SJSA1 (cell line): Measurements from ENCODE around the gene RHBDF2. TPM values are rescaled to one million over a fixed set of nuclear protein-coding genes. Genes with fewer than 3 reads are reported as not detected.

ENCODE experiments used
- DNase-seq, 2 experiments: peaks; one replicate each; pipeline ENCODE4 v3.0.0-alpha.2; 2015 to 2020; ENCODE audit warnings: low spot score in 2 of 2, low read depth in 1 of 2
- H3K27ac ChIP-seq: fragments of 250-450 bp; sonication (Bioruptor Pico); 2 replicates; pipeline ENCODE4 v1.5.1; 2020; ENCODE audit warnings: mild to moderate bottlenecking, moderate library complexity
- H3K27me3 ChIP-seq: fragments of 250-450 bp; sonication (Bioruptor Pico); replicated peaks from 2 replicates; pipeline ENCODE4 v1.5.1; 2020; ENCODE audit warnings: mild to moderate bottlenecking, moderate library complexity
- H3K36me3 ChIP-seq: fragments of 250-450 bp; sonication (Bioruptor Pico); 2 replicates; pipeline ENCODE4 v1.5.1; 2020; ENCODE audit warnings: mild to moderate bottlenecking
- H3K4me1 ChIP-seq: fragments of 250-450 bp; sonication (Bioruptor Pico); replicated peaks from 2 replicates; pipeline ENCODE4 v1.6.1; 2021; ENCODE audit warnings: mild to moderate bottlenecking
- H3K4me3 ChIP-seq: fragments of 250-450 bp; sonication (Bioruptor Pico); 2 replicates; pipeline ENCODE4 v1.5.1; 2020; ENCODE audit warnings: mild to moderate bottlenecking
- H3K9me3 ChIP-seq: fragments of 250-450 bp; sonication (Bioruptor Pico); replicated peaks from 2 replicates; pipeline ENCODE4 v1.5.1; 2020; ENCODE audit warnings: mild to moderate bottlenecking
- total RNA-seq: library from RNA; depleted of rRNA; stranded (reverse); fragments of >200 nt; shearing (Covaris generic); gene quantifications from 2 replicates; pipeline ENCODE4 v1.2.3, GENCODE V29; 2014; rRNA removed

The RHBDF2 gene
- total RNA-seq, 1 experiment from 2014 or later, result 5.8 TPM

DNA sequence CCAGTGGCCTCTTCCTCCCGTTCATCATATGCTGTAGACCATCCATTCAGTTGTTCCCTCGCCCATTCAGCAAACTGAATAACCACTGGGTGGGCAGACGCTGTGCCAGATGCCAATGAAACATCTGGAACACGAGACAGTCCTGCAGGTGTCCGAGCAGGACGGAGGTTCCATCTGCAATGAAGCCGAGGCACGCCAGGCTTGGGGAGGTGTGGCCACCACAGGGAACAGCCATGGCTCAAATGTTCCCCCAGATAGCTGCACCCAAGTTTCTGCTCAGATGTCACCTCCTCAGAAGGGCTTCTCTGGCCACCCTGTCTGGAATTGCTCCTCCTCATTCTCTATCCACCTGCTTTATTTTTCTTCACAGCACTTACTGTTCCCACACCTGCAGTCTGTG lies 78.8 kb downstream of the RHBDF2 start:
- Histone ChIP-seq H3K9me3 (no peaks in the 10 kb centered on the region), H3K36me3 (peaks cover 7% of the 10 kb centered on the region), H3K4me3 (no peak overlapping the region), H3K4me1 (peaks cover 9% of the 10 kb centered on the region), H3K27me3 (no peaks in the 10 kb centered on the region), H3K27ac (no peak overlapping the region)
- no peak for DNase-seq

DNA sequence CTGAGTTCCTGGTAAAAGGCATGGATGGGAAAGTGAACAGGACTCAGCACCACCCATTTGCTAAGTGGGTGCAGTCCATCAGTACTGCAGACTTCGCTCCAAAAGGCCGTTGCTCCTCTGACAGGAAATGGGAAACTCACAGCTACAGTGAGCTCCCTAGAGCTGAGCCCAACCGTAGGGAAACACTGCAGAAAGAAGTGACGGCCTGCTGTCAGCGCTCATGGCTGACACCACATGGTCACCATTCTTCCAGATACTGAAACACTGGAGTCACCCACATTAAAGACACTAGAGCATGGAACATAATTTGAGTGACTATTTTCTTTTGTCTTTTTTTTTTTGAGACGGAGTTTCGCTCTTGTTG lies 80.2 kb downstream of the RHBDF2 start:
- no peak overlapping the region for H3K27ac ChIP-seq
- H3K4me1 ChIP-seq, result 0 out of 2 replicates have a peak, but pooled peaks cover 5% of the 10 kb centered on the region
- H3K27me3 ChIP-seq, result no peaks in the 10 kb centered on the region
- no peak for DNase-seq
- peaks cover 8% of the 10 kb centered on the region for H3K36me3 ChIP-seq
- H3K4me3 ChIP-seq, result no peak overlapping the region
- H3K9me3 ChIP-seq, result no peaks in the 10 kb centered on the region

Other genes with a start within 250 kb of the RHBDF2 start
- gene UBALD2, start 236.1 kb downstream of the RHBDF2 start, total RNA-seq, result 7.6 and 13.7 TPM in 2 replicates
- 2.0 and 4.7 TPM in 2 replicates for gene QRICH2, start 193.1 kb downstream of the RHBDF2 start, total RNA-seq
- 49.4 and 65.4 TPM in 2 replicates for gene PRPSAP1, start 147.5 kb downstream of the RHBDF2 start, total RNA-seq
- gene SPHK1, start 116.8 kb downstream of the RHBDF2 start, total RNA-seq, result 135 and 173 TPM in 2 replicates
- gene UBE2O, start 48.3 kb downstream of the RHBDF2 start, total RNA-seq, result 18.6 and 29.7 TPM in 2 replicates
- gene AANAT, start 33.8 kb downstream of the RHBDF2 start, total RNA-seq, result not detected in 2 replicates
- 4.4 and 5.2 TPM in 2 replicates for gene CYGB, start 36.3 kb upstream of the RHBDF2 start, total RNA-seq
- gene PRCD, start 38.6 kb upstream of the RHBDF2 start, total RNA-seq, result 0.13 TPM in 1 of 2 replicates, not detected in the other
- gene ST6GALNAC2, start 84.4 kb upstream of the RHBDF2 start, total RNA-seq, result 0.84 TPM in 1 of 2 replicates, not detected in the other
- gene ST6GALNAC1, start 142.3 kb upstream of the RHBDF2 start, total RNA-seq, result not detected in 2 replicates
- gene MXRA7, start 209.5 kb upstream of the RHBDF2 start, total RNA-seq, result 362 and 546 TPM in 2 replicates
- gene JMJD6, start 225.2 kb upstream of the RHBDF2 start, total RNA-seq, result 48.4 and 97.4 TPM in 2 replicates
- 52.3 and 59.4 TPM in 2 replicates for gene METTL23, start 225.4 kb upstream of the RHBDF2 start, total RNA-seq
- 376 and 384 TPM in 2 replicates for gene SRSF2, start 235.9 kb upstream of the RHBDF2 start, total RNA-seq
- gene MFSD11, start 236.7 kb upstream of the RHBDF2 start, total RNA-seq, result 21.5 and 37.3 TPM in 2 replicates